Hepatocyte (in vitro differentiated cells): ENCODE results near the gene PDGFD. TPM values are rescaled to one million over a fixed set of nuclear protein-coding genes. Genes with fewer than 3 reads are reported as not detected.

Experiments used
- DNase-seq: peaks from one replicate; pipeline ENCODE4 v3.0.0-alpha.2; 2016; ENCODE audit warnings: low spot score
- H2AFZ ChIP-seq: fragments of 200-600 bp; sonication (generic); 2 replicates; pipeline ENCODE4 v1.6.0; 2016; ENCODE audit warnings: antibody characterized with exemption, mild to moderate bottlenecking
- H3K27ac ChIP-seq: fragments of 200-600 bp; sonication (generic); 2 replicates; pipeline ENCODE4 v1.5.1; 2016; ENCODE audit warnings: mild to moderate bottlenecking
- H3K27me3 ChIP-seq: fragments of 200-600 bp; sonication (generic); 2 replicates; pipeline ENCODE4 v1.6.1; 2016
- H3K36me3 ChIP-seq: fragments of 200-600 bp; sonication (generic); replicated peaks from 2 replicates; pipeline ENCODE4 v1.5.1; 2016; ENCODE audit warnings: low read depth; ENCODE audit not compliant: insufficient read depth
- H3K4me1 ChIP-seq: fragments of 200-600 bp; sonication (generic); 2 replicates; pipeline ENCODE4 v1.5.1; 2016; ENCODE audit warnings: mild to moderate bottlenecking, moderate library complexity; ENCODE audit not compliant: insufficient read depth
- H3K4me2 ChIP-seq: fragments of 200-600 bp; sonication (generic); 2 replicates; pipeline ENCODE4 v1.6.0; 2016
- H3K4me3 ChIP-seq: fragments of 200-600 bp; sonication (generic); 2 replicates; pipeline ENCODE4 v1.5.1; 2016; ENCODE audit warnings: mild to moderate bottlenecking
- H3K79me2 ChIP-seq: fragments of 200-600 bp; sonication (generic); 2 replicates; pipeline ENCODE4 v1.6.0; 2017; ENCODE audit warnings: mild to moderate bottlenecking
- H3K9me2 ChIP-seq: fragments of 200-600 bp; sonication (generic); replicated peaks from 2 replicates; pipeline ENCODE4 v1.6.0; 2017; ENCODE audit warnings: mild to moderate bottlenecking; ENCODE audit not compliant: insufficient read depth
- H3K9me3 ChIP-seq: fragments of 200-600 bp; sonication (generic); 2 replicates; pipeline ENCODE4 v1.5.1; 2016; ENCODE audit warnings: low read depth, mild to moderate bottlenecking
- H4K20me1 ChIP-seq: fragments of 200-600 bp; sonication (generic); 2 replicates; pipeline ENCODE4 v1.6.0; 2016; ENCODE audit warnings: mild to moderate bottlenecking; ENCODE audit not compliant: insufficient read depth, poor library complexity, severe bottlenecking
- EZH2 ChIP-seq: fragments of 200-600 bp; sonication (generic); IDR thresholded peaks from 2 replicates; pipeline ENCODE4 v1.6.1; 2016; ENCODE audit warnings: antibody characterized with exemption, mild to moderate bottlenecking, borderline replicate concordance
- EZH2phosphoT487 ChIP-seq: fragments of 200-600 bp; sonication (generic); IDR thresholded peaks from one replicate; pipeline ENCODE4 v1.6.1; 2018; ENCODE audit warnings: antibody characterized with exemption, mild to moderate bottlenecking, low read depth, moderate library complexity; ENCODE audit not compliant: unreplicated experiment, severe bottlenecking
- WGBS: methylation state at CpG from one replicate; pipeline ENCODE4 v1.1.6; 2016; ENCODE audit warnings: low lambda C conversion rate; ENCODE audit errors: missing lambda C conversion rate; 5-methylcytosine and 5-hydroxymethylcytosine counted together
- polyA plus RNA-seq: library from polyadenylated mRNA; unstranded; fragments of >200 nt; fragmentation: Nextera tagmentation; extraction: Ambion mirVana; gene quantifications from 2 replicates; pipeline ENCODE4 v1.2.1, GENCODE V29; 2016
- total RNA-seq: library from RNA; depleted of rRNA; stranded (reverse); fragments of >200 nt; gene quantifications from 2 replicates; pipeline ENCODE4 v1.2.3, GENCODE V29; 2014
- TF ChIP-seq, protein P1 (sequence below): fragments of 200-600 bp; sonication (generic); IDR thresholded peaks from 2 replicates; pipeline ENCODE4 v1.5.1; 2016; ENCODE audit warnings: antibody characterized with exemption, mild to moderate bottlenecking; ENCODE audit not compliant: poor library complexity

The PDGFD gene
- total and polyA plus RNA-seq, 2 experiments from 2014 or later: 17.3 to 29.6 TPM

DNA sequence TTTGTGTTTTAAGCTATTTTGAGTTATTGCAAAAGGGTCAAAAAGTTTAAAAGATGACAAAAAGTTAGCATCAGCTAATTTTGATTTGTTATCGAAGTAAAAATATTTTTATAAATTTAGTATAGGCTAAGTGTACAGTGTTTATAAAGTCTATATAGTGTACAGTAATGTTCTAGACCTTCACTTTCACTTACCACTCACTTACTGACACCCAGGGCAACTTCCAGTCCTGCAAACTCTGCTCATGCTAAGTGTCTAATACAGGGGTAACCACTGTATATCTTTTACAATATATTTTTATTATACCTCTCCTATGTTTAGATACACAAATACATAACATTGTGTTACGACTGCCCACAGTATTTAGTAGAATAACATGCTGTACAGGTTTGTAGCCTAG lies 59.7 kb downstream of the PDGFD start:
- H3K4me3 ChIP-seq: no peak overlapping the region
- no peaks in the 10 kb centered on the region for H3K36me3 ChIP-seq
- no peak overlapping the region for H3K4me2 ChIP-seq
- no peaks in the 10 kb centered on the region for H4K20me1 ChIP-seq
- H3K9me3 ChIP-seq: no peaks in the 10 kb centered on the region
- no peaks in the 10 kb centered on the region for H3K4me1 ChIP-seq
- DNase-seq: no peak
- 93% methylated on average over 2 of the region's 2 CpGs for WGBS
- no peaks in the 10 kb centered on the region for H3K9me2 ChIP-seq
- no peak for TF ChIP-seq EZH2phosphoT487
- TF ChIP-seq EZH2: no peak
- TF ChIP-seq, protein P1, sequence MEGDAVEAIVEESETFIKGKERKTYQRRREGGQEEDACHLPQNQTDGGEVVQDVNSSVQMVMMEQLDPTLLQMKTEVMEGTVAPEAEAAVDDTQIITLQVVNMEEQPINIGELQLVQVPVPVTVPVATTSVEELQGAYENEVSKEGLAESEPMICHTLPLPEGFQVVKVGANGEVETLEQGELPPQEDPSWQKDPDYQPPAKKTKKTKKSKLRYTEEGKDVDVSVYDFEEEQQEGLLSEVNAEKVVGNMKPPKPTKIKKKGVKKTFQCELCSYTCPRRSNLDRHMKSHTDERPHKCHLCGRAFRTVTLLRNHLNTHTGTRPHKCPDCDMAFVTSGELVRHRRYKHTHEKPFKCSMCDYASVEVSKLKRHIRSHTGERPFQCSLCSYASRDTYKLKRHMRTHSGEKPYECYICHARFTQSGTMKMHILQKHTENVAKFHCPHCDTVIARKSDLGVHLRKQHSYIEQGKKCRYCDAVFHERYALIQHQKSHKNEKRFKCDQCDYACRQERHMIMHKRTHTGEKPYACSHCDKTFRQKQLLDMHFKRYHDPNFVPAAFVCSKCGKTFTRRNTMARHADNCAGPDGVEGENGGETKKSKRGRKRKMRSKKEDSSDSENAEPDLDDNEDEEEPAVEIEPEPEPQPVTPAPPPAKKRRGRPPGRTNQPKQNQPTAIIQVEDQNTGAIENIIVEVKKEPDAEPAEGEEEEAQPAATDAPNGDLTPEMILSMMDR: no peak
- no peak overlapping the region for H2AFZ ChIP-seq
- no peaks in the 10 kb centered on the region for H3K27me3 ChIP-seq
- no peak overlapping the region for H3K27ac ChIP-seq
- no peaks in the 10 kb centered on the region for H3K79me2 ChIP-seq

DNA sequence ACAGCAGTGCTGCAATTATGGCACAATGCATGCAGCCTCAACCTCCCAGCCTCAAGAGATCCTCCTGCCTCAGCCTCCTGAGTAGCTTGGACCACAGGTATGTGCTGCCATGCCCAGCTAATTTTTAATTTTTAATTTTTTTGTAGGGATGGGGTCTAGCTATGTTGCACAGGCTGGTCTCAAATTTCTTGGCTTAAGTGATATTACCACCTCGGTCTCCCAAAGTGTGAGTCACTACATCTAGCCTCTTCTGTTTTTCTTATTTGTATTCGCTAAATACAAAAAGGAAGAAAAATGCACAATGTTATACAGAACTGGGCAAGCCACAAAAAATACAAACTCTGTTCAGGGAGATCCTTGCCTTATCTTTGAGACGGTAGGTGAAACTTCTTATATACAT lies 65.4 kb downstream of the PDGFD start:
- Histone ChIP-seq H3K79me2 (no peaks in the 10 kb centered on the region), H3K9me2 (no peaks in the 10 kb centered on the region), H3K27me3 (no peaks in the 10 kb centered on the region), H2AFZ (no peak overlapping the region), H3K9me3 (no peaks in the 10 kb centered on the region), H3K4me3 (no peak overlapping the region), H3K4me1 (no peaks in the 10 kb centered on the region), H3K4me2 (no peak overlapping the region), H3K36me3 (no peaks in the 10 kb centered on the region), H3K27ac (no peak overlapping the region), H4K20me1 (no peaks in the 10 kb centered on the region)
- DNase-seq: no peak
- TF ChIP-seq EZH2 (no peak), EZH2phosphoT487 (no peak)
- TF ChIP-seq, protein P1: no peak
- 60% methylated on average over 3 of the region's 3 CpGs for WGBS

DNA sequence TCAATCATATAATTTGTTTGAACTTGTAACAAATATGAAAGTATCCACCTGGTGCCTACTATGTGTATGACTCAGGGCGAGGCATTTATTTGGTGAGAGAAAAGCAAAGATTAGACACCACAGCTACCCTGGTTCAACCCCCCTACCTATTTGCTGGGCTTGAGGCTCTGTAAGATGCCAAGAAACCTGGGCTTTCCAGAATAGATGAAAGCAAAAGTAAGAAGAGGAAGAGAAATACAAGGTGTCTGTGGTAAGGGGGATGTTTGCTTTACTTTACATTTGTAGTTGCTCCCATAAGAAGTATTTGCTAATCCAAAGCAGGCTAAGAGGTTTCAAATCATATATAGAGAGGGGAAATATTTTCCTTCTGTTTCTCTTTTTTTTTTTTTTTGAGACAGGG lies 65.8 kb downstream of the PDGFD start:
- 93% methylated on average over 1 of the region's 1 CpG for WGBS
- Histone ChIP-seq H3K36me3 (no peaks in the 10 kb centered on the region), H3K4me1 (no peaks in the 10 kb centered on the region), H3K27me3 (no peaks in the 10 kb centered on the region), H2AFZ (no peak overlapping the region), H3K4me3 (no peak overlapping the region), H3K79me2 (no peaks in the 10 kb centered on the region), H4K20me1 (no peaks in the 10 kb centered on the region), H3K9me3 (no peaks in the 10 kb centered on the region), H3K4me2 (no peak overlapping the region), H3K9me2 (no peaks in the 10 kb centered on the region), H3K27ac (no peak overlapping the region)
- TF ChIP-seq EZH2 (no peak), EZH2phosphoT487 (no peak)
- TF ChIP-seq, protein P1: no peak
- DNase-seq: no peak

DNA sequence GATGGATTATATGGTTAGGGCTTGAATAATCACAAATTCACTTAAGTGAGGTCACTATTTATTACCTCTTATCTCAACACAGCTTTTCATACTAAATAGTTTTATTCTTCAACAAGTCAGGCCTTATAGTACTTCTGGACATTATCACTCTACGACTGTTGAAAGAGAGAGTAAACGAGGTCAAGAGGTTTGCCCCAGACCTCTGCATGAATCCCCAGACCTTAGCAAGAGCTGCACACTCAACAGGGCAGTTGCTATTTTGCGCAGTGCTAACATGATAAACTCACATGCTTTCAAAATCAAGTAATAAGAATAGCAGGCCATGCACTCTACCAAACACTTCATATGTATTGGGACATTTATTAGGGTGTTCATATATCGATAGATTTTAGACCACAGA lies 67.0 kb downstream of the PDGFD start:
- Histone ChIP-seq H3K9me2 (no peaks in the 10 kb centered on the region), H3K4me1 (no peaks in the 10 kb centered on the region), H3K4me3 (no peak overlapping the region), H3K4me2 (no peak overlapping the region), H3K27me3 (no peaks in the 10 kb centered on the region), H3K27ac (no peak overlapping the region), H2AFZ (no peak overlapping the region), H4K20me1 (no peaks in the 10 kb centered on the region), H3K9me3 (no peaks in the 10 kb centered on the region), H3K36me3 (no peaks in the 10 kb centered on the region), H3K79me2 (no peaks in the 10 kb centered on the region)
- TF ChIP-seq EZH2 (no peak), EZH2phosphoT487 (no peak)
- TF ChIP-seq, protein P1: no peak
- DNase-seq: no peak
- 50% methylated on average over 4 of the region's 4 CpGs for WGBS
